ENCODE data around the gene TRIM67. TPM values are rescaled to one million over a fixed set of nuclear protein-coding genes. Genes with fewer than 3 reads are reported as not detected.

The TRIM67 gene
- total and polyA plus RNA-seq, 10 donors = under 0.01 to 0.06 (median under 0.01) TPM; not detected in 7

- intact Hi-C loops (cut with DNase I; ENCODE audit: low total_unique reads) = no loop called here
- peaks cover 0 to 7% (median 0%) of the 10 kb centered on the region in 6 donors for H3K4me1 ChIP-seq
- peaks cover 0 to 33% (median 0%) of the 10 kb centered on the region in 7 donors for H3K27me3 ChIP-seq (replicated peaks in 1 of 7)
- 44 to 72% (median 54%) methylated on average over 7 to 12 of the region's 12 CpGs for WGBS, 5 donors
- H3K4me3 ChIP-seq = no peak overlapping the region
- TF ChIP-seq POLR2AphosphoS5 (IDR thresholded peaks at IDR 0.05) (peak in 2 of 3 donors; percentile 65 to 66), CTCF (IDR thresholded peaks at IDR 0.05 in 8 of 11, conservative IDR thresholded peaks at IDR 0.05 in 3 of 11) (no peak)
- peaks cover 0 to 9% (median 3%) of the 10 kb centered on the region in 8 donors for H3K9me3 ChIP-seq
- DNase-seq = peak; percentile 69
- no peaks in the 10 kb centered on the region for H3K36me3 ChIP-seq
- H3K27ac ChIP-seq = no peak overlapping the region
Observed at GRCh38 chr1:231192620-231193163, 30.8 kb downstream of the TRIM67 start.

DNA sequence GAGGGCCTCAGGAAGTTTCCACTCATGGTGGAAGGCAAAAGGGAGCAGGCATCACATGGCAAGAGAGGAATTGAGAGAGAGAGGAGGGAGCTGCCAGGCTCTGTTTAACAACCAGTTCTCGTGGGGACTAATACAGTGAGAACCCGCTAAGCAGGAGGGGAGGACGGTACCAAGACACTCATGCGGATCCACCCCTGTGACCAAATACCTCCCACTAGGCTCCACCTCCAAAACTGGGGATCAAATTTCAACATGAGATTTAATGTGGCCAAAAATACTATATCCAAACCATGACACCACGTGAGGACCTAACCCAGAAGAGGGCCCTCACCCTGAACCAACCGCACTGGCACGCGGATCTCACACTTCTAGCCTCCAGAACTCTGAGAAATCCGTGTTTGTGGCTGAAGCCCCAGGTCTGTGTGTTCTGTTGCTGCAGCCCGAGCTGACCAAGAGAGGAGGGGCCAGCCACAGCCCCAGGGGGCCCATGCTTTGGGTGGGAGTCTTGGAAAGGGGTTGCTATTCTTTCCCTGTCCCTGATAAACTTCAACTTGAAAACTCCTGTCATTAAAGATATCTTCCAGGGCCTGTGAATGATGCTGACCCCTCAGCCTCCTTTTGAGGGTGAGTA lies 32.0 kb downstream of the TRIM67 start:
- TF ChIP-seq CTCF (IDR thresholded peaks at IDR 0.05 in 8 of 11, conservative IDR thresholded peaks at IDR 0.05 in 3 of 11) = no peak
- Histone ChIP-seq H3K27ac (no peak overlapping the region), H3K36me3 (no peaks in the 10 kb centered on the region), H3K4me3 (no peak overlapping the region), H3K27me3 (replicated peaks in 1 of 7) (peaks cover 0 to 27% (median 0%) of the 10 kb centered on the region in 7 donors), H3K9me3 (peaks cover 0 to 9% (median 3%) of the 10 kb centered on the region in 8 donors), H3K4me1 (peaks cover 0 to 7% (median 0%) of the 10 kb centered on the region in 6 donors)
- 66 to 80% (median 77%) methylated on average over 7 to 10 of the region's 10 CpGs for WGBS, 5 donors
- peak; percentile 40 for DNase-seq
- intact Hi-C loops (cut with DNase I; ENCODE audit: low total_unique reads) = no loop called here

GRCh38 chr1:231194476-231194842 lies 32.6 kb downstream of the TRIM67 start:
- no peaks in the 10 kb centered on the region for H3K36me3 ChIP-seq
- DNase-seq = peak; percentile 2
- no peak overlapping the region for H3K4me3 ChIP-seq
- peaks cover 0 to 27% (median 0%) of the 10 kb centered on the region in 7 donors for H3K27me3 ChIP-seq (replicated peaks in 1 of 7)
- no peak overlapping the region for H3K27ac ChIP-seq
- H3K9me3 ChIP-seq = peaks cover 0 to 8% (median 3%) of the 10 kb centered on the region in 8 donors
- peaks cover 0 to 7% (median 0%) of the 10 kb centered on the region in 6 donors for H3K4me1 ChIP-seq
- intact Hi-C loops (cut with DNase I; ENCODE audit: low total_unique reads) = no loop called here
- TF ChIP-seq POLR2A (IDR thresholded peaks at IDR 0.05) = no peak
- TF ChIP-seq POLR2AphosphoS5 (IDR thresholded peaks at IDR 0.05) = no peak
- TF ChIP-seq CTCF (IDR thresholded peaks at IDR 0.05 in 8 of 11, conservative IDR thresholded peaks at IDR 0.05 in 3 of 11) = no peak
- WGBS, 5 donors = 79 to 94% (median 84%) methylated on average over 2 of the region's 2 CpGs

DNA sequence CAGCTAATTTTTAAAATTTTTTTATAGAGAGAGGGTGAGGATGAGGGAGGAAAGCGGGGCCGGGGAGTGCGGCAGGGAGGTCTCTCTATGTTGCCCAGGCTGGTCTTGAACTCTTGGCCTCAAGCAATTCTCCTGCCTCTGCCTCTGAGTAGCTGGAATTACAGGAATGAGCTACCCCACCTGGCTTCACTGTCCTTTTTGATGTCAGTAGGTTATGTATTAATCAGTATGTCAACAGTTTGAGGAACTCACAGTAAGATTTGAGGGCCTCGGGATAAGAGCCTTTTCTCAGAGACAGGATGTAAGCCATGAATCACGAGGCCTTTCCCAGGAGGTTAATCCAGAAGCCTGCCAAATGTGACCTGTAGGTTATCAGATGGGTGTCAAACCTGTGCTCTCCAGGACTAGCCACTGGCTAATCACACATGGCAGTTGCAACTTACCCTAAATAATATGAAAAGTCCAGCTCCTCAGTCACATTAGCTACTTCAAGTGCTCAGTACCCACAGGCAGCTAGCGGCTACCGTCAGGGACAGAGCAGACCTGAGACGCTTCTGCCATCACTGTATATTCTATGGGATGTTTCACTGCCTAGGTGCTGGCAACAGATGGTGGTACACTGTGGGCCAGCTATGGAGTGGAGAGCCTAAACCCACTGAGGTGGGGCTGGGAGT lies 33.1 kb downstream of the TRIM67 start:
- peak; percentile 31 for DNase-seq
- 70 to 85% (median 81%) methylated on average over 8 of the region's 8 CpGs for WGBS, 5 donors
- Histone ChIP-seq H3K4me1 (peaks cover 0 to 7% (median 0%) of the 10 kb centered on the region in 6 donors), H3K9me3 (peaks cover 0 to 3% (median under 1%) of the 10 kb centered on the region in 8 donors), H3K36me3 (no peaks in the 10 kb centered on the region), H3K27me3 (replicated peaks in 1 of 7) (peaks cover 0 to 27% (median 0%) of the 10 kb centered on the region in 7 donors), H3K4me3 (no peak overlapping the region), H3K27ac (no peak overlapping the region)
- intact Hi-C loops (cut with DNase I; ENCODE audit: low total_unique reads) = no loop called here
- TF ChIP-seq POLR2AphosphoS5 (IDR thresholded peaks at IDR 0.05) (no peak), CTCF (IDR thresholded peaks at IDR 0.05 in 8 of 11, conservative IDR thresholded peaks at IDR 0.05 in 3 of 11) (no peak), POLR2A (IDR thresholded peaks at IDR 0.05) (no peak)
